GM12874 (cell line): ENCODE measurements around the gene ASCC3.

ENCODE experiments used
- TF ChIP-seq, protein P1 (sequence below): IDR thresholded peaks from 2 replicates; pipeline ENCODE4 v1.5.1; 2011; ENCODE audit warnings: low read depth, mild to moderate bottlenecking, control low read depth, low read length, moderate library complexity; ENCODE audit not compliant: insufficient read depth

The ASCC3 gene

DNA sequence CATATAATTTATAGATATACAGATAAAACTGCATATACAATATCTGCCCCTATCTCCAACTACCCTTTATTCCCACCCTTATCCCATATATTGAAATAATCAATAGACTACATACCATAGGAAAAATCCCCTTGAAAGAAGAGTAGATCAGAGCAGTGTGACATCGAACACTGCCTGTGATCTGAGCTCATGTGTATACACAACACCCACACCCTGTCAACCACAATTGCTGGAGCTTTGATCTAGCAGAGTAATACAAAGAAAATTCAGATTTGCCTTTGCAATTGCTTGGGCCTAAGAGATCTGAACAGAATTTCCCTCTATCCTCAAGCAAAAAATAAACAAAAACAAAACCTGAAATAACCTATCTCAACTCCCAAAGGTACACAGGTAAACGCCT is 119.3 kb downstream of the ASCC3 start:
- TF ChIP-seq, protein P1, sequence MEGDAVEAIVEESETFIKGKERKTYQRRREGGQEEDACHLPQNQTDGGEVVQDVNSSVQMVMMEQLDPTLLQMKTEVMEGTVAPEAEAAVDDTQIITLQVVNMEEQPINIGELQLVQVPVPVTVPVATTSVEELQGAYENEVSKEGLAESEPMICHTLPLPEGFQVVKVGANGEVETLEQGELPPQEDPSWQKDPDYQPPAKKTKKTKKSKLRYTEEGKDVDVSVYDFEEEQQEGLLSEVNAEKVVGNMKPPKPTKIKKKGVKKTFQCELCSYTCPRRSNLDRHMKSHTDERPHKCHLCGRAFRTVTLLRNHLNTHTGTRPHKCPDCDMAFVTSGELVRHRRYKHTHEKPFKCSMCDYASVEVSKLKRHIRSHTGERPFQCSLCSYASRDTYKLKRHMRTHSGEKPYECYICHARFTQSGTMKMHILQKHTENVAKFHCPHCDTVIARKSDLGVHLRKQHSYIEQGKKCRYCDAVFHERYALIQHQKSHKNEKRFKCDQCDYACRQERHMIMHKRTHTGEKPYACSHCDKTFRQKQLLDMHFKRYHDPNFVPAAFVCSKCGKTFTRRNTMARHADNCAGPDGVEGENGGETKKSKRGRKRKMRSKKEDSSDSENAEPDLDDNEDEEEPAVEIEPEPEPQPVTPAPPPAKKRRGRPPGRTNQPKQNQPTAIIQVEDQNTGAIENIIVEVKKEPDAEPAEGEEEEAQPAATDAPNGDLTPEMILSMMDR: no peak

DNA sequence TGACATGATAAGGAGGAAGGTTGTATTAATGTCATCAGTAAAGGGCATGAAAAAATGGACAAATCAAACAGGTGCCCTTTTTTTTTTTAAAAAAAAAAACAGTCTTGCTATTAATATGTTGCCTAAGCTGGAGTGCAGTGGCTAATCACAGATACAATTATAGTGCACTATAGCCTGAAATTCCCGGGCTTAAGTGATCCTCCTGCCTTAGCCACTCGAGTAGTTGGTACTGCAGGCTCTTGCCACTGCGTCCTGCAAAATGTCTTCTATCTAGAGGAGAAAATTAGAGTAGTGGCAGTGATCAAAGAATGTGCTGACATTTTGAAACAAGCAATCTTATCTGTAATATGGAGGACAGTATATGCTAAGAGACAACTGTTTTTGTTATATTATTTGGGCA is 127.7 kb downstream of the ASCC3 start:
- TF ChIP-seq, protein P1: no peak

DNA sequence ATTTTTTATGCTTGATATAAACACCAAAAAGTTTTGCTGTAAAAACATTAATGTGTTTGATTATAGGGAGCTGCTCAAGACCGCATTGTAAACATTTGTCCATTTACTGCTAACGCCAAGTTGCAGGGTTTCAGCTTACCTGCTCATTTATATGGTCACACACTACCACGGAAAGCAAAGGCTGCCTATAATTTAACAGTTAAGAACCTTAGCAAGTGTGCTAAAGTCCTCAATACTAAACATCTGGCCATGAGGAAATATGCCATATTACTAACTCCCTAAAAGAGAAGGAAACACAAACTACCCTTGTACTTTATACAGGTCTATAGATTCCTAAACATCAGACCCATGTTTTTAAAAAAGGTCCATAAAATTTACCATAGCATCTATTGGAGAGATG is 129.5 kb downstream of the ASCC3 start:
- TF ChIP-seq, protein P1: no peak

DNA sequence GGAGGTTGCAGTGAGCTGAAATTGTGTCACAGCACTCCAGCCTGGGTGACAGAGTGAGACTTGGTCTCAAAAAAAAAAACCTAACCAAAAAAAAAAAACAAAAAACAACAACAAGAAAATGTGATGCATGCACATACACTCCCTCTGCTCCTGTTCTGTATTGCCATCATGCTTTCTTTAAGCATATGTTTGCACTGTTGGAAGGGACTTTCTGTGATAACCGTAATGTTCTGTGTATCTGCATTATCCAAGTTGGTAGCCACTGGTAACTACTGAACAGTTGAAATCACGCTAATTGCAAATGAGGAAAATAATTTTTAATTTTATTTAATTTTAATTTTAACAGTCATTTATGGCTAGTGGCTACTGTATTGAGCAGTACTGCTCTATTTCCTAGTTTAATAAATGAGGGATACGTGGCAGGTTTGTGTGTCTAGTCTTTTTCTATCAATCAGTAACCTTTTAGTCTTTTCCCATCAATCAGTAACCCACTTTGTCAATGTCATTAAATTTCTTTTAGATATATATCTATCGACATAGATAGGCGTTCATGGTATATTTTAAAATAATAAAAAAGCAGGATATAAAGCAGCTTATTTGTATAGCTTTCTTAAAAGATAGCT is 135.6 kb downstream of the ASCC3 start:
- TF ChIP-seq, protein P1: no peak

DNA sequence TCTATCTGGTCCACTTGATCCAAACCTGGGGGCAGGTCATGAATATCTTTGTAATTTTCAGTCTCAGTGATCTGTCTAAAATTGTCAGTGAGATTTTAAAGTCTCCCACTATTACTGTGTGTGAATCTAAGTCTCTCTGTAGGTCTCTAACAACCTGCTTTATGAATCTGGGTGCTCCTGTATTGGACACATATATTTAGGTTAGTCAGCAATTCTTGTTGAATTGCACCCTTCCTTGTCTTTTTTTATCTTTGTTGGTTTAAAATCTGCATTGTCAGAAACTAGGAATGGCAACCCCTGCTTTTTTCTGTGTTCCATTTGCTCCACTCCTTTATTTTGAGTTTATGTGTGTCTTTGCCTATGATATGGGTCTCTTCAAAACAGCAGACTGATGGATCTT is 140.7 kb downstream of the ASCC3 start:
- TF ChIP-seq, protein P1: no peak

DNA sequence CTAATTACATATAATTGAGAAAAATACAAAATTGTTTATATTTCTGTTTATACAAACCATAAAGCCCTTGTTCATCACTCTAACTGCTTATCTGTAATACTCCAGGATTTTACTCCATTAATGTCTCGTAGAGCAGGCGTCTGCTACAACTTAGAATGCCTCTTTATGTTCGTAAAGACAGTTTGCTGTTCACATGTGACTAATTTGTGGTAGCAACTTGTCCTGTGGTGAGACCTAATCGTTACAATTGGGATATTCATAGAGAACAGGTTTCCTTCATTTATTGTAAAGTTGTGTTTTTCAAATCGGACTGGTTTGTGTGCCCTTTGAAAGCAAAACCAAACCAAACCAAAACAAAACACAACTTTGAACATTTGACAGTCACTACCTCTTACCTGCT is 149.7 kb downstream of the ASCC3 start:
- TF ChIP-seq, protein P1: no peak

DNA sequence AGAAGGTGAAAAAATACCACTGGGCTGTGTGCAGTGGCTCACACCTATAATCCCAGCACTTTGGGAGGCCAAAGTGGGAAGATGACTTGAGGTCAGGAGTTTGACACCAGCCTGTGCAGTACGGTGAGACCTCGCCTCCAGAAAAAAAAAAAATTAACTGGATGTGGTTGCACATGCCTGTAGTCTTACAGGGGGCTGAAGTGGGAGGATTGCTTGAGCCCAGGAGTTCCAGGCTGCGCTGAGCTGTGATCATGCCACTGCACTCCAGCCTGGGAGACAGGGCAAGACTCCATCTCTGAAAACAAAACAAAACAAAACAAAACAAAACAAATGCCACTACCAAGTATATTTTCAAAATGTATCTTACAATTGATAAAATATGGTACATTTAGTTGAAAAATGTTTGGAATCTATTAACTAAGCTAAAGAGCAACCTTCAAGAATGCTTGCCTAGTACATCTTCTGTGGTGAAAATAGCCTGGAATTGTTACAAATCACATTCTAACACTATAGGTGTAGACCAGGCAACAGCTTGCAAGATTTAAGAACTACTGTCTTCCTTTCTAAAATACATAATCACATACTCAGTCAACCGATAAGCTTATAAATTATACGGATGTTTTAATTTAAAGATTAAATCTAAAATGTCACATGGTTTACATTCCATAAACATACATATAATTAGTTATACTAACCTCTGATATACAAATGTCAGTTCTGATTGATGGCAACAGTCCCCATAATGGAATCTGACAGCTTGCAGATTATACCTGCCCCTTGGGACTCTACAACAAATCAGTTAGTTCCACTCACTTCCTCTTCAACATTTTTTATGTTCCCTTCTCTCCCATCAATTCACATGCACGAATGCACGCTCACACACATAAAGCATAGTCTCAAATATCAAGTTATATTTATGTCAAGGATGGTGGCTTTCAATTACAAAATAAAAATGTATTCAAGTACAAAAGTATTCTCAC is 150.8 kb downstream of the ASCC3 start:
- TF ChIP-seq, protein P1: no peak
